NCI-H1048 (cell line): Measurements from ENCODE around the gene POPDC3.
"Not testable (repeated sequence)": the region's sequence is repeated elsewhere in the genome, so short reads cannot be mapped to it uniquely, and the experiment has no call there.

Source experiments
- DNase-seq: peaks from one replicate; lab custom pipeline; 2025; lab: John Stamatoyannopoulos, UW

Gene POPDC3, protein sequence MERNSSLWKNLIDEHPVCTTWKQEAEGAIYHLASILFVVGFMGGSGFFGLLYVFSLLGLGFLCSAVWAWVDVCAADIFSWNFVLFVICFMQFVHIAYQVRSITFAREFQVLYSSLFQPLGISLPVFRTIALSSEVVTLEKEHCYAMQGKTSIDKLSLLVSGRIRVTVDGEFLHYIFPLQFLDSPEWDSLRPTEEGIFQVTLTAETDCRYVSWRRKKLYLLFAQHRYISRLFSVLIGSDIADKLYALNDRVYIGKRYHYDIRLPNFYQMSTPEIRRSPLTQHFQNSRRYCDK

GRCh38 chr6:105179244-105180065 is at the start of gene POPDC3:
Gene POPDC3 (minus strand): TSS chr6:105180014. CDS start chr6:105161909, 18,105 bp downstream.
- no peak for DNase-seq

GRCh38 chr6:105227295-105227767 is 47.5 kb upstream of the POPDC3 start:
- no peak for DNase-seq

DNA sequence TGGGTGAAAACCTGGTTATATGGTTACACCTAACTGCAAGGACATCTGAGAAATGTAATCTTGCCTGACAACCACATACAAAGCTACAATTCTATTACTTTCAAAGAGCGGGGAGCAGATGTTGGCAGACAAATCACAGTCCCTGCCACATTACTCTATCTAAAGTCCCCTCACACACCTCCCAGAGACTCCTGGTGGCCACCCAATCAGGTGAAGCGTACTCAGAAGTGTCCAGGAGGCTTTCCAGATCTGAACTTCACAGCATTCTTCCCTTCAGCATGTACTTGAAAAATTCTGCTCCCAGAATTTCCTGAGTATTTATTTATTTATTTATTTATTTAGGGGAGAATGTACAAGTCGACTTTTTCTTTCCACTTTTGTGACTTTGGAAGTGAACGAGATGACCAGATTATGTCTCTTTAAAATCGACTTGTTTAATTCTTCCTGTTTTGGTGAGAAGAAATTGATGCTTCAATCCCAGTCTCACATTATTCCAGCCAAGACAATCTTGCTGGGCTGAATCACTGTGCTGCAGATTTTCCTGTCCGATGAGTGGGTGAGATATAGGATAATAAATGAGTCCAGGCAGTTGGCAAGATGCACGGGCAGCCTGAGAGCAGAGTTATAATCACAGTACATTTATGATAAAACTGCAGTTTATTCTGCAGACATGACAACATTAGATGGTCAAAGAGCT is 46.9 kb upstream of the POPDC3 start:
- no peak for DNase-seq

DNA sequence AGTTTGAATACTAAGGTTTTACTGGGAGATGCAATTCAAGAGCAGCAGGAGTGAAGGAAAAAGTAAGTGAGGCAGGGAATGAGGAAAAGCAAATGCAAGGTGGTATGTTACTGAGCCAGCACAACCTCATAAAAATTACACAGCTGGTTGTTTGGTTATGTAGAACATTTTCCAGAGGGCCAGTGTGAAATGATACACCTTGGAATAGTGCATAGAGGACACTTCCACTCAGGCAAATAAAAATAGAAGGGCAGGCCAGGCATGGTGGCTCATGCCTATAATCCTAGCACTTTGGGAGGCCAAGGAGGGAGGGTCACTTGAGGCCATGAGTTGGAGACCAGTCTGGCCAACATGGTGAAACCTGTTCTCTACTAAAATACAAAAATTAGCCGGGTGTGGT is 43.4 kb upstream of the POPDC3 start:
- no peak for DNase-seq

DNA sequence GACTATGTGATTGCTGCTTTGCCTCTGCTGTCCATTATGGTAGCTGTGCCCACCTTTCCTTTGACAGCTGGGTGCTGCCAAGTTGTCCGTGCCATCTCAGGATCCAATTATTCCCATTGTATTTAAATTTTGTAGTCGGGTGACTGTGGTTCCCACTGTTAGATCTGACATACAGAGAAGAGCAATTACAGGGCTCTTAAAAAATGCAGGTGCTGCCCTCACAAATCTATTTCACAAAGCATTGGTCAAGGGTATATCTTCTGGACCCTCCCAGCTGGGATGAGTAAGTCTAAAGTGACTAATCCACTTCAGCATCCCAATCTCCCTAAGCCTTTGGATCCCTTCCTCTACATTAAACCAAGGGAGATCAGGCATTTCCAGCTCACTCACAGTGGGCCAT is 41.4 kb upstream of the POPDC3 start:
- DNase-seq, result not testable (repeated sequence)

GRCh38 chr6:105220186-105220585 is 40.4 kb upstream of the POPDC3 start:
- DNase-seq, result no peak

DNA sequence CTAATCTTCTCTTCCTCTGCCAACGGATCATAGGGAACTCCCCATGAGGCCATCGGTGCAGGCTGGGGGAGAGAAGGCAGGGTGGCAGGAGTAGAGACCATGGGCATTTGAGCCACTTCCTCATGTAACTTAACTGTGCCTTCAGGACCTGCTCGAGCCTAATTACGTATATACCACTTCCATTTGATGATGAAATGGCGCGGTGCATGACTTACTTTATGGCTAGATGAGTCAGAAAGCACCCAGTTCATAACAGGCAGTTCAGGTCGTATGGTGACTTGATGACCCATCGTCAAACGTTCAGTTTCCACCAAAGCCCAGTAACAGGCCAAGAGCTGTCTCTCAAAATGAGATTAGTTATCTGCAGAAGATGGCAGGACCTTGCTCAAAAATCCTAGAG is 39.4 kb upstream of the POPDC3 start:
- not testable (repeated sequence) for DNase-seq

- DNase-seq, result no peak
Measured at GRCh38 chr6:105215506-105215905, 35.7 kb upstream of the POPDC3 start.

- no peak for DNase-seq
Measured at GRCh38 chr6:105214668-105215067, 34.9 kb upstream of the POPDC3 start.

- DNase-seq, result no peak
Measured at GRCh38 chr6:105213272-105213671, 33.5 kb upstream of the POPDC3 start.

DNA sequence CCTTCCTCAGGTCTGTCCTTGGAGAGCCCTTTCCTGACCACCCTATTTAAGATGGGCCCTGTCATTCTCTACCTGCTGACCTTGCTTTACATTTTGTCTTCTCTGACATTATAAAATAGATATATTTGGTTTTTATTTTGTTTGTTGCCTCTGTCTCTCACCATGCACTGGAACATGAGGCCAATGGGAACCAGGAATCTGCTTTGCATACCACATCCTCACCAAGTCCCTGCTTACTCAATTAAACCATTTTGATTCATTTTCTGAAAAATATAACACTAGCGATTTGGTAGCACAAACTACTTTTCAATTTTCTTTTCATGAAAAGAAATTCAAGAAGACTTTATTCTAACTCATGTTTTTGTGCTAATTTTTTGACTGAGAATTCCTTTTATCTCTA is 32.8 kb upstream of the POPDC3 start:
- DNase-seq, result no peak

- no peak for DNase-seq
Measured at GRCh38 chr6:105211831-105212230, 32.0 kb upstream of the POPDC3 start.

- DNase-seq, result no peak
Measured at GRCh38 chr6:105210932-105211531, 31.2 kb upstream of the POPDC3 start.

- no peak for DNase-seq
Measured at GRCh38 chr6:105209950-105210706, 30.3 kb upstream of the POPDC3 start.

- DNase-seq, result no peak
Measured at GRCh38 chr6:105207524-105208269, 27.9 kb upstream of the POPDC3 start.

GRCh38 chr6:105204768-105205167 is 25.0 kb upstream of the POPDC3 start:
- DNase-seq, result no peak

GRCh38 chr6:105204331-105204730 is 24.5 kb upstream of the POPDC3 start:
- DNase-seq, result no peak

GRCh38 chr6:105202486-105202885 is 22.7 kb upstream of the POPDC3 start:
- no peak for DNase-seq

DNA sequence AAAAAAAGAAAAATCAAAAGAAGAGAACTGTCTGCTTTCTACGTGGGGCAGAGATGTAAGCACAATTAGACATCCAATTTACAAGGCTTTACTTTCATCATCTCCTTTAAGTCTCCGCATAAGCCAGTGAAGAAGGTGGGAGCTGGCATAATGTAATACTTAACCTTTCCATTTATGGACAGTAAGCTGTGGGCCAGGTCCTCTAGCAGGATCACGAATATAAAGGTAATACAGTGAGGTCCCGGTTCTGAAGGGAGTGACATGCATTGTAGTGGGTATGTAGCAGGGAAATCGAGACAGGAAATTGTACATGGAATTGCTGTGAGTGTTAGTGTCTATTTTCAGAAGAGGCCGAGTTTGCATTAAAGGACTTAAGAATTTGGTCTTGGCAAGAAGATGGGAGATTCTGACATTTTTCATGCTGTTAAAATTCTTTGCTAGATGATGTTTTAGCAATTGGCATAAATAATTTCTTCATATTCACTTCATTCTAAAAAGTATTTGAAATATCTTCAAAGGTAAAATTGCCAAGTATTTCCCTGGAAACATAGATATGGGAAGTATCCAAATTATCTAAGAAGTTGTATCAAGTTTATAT is 20.4 kb upstream of the POPDC3 start:
- no peak for DNase-seq

DNA sequence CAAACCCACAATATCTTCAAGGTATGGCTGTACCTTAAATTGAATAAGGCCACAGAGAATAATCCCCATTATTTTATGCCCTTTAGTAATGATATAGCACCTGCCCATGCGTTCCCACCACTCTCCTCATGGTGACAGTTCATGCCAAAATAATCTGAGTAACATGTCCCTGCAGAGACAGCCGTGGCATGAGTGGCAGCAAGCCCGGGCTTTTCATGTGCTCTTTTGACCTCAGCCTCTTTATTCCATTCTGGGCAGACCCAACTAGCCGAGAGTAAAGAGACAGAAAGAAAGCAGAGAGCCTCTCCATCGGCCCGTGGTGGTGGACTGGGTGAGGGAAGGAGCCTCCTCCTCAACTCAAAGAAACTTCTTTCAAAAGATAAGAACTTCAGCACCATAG is 19.9 kb upstream of the POPDC3 start:
- DNase-seq, result no peak
